GM21423 (cell line): ENCODE results near the gene CAMK1.

Source experiments
- ATAC-seq: cut with Tn5 transposase; IDR thresholded peaks from one replicate; pipeline ENCODE4 v1.9.1; 2021; ENCODE audit warnings: mild to moderate bottlenecking, moderate library complexity; ENCODE audit not compliant: unreplicated experiment

CAMK1 gene

GRCh38 chr3:9793161-9793781, 23.5 kb upstream of the CAMK1 start:
- ATAC-seq: no peak

GRCh38 chr3:9792405-9793160, 22.8 kb upstream of the CAMK1 start, which contains the start of the genes ARPC4 and TADA3:
TSS of gene ARPC4 (plus strand) at chr3:9793082. CDS start at chr3:9793122, 40 bp downstream.
TSS of gene TADA3 (minus strand) at chr3:9792473. CDS start at chr3:9791466, 1,007 bp downstream.
- ATAC-seq: peak; percentile 79

GRCh38 chr3:9791790-9792404, 22.1 kb upstream of the CAMK1 start:
- ATAC-seq: no peak

- no peak for ATAC-seq
Measured at GRCh38 chr3:9791127-9791526, 21.4 kb upstream of the CAMK1 start.

GRCh38 chr3:9787714-9788113, 18.0 kb upstream of the CAMK1 start:
- ATAC-seq: no peak

- no peak for ATAC-seq
Measured at GRCh38 chr3:9786825-9787669, 17.3 kb upstream of the CAMK1 start.

GRCh38 chr3:9786209-9786739, 16.5 kb upstream of the CAMK1 start:
- ATAC-seq: no peak

- ATAC-seq: no peak
Measured at GRCh38 chr3:9785602-9786001, 15.9 kb upstream of the CAMK1 start.

GRCh38 chr3:9784965-9785364, 15.2 kb upstream of the CAMK1 start:
- ATAC-seq: no peak

- no peak for ATAC-seq
Measured at GRCh38 chr3:9783954-9784353, 14.2 kb upstream of the CAMK1 start.

GRCh38 chr3:9782770-9783169, 13.0 kb upstream of the CAMK1 start:
- ATAC-seq: no peak

- no peak for ATAC-seq
Measured at GRCh38 chr3:9781978-9782603, 12.3 kb upstream of the CAMK1 start.

GRCh38 chr3:9781551-9781950, 11.8 kb upstream of the CAMK1 start:
- no peak for ATAC-seq

- no peak for ATAC-seq
Measured at GRCh38 chr3:9780910-9781309, 11.2 kb upstream of the CAMK1 start.

- no peak for ATAC-seq
Measured at GRCh38 chr3:9780458-9780812, 10.7 kb upstream of the CAMK1 start.

GRCh38 chr3:9779721-9780457, 10.1 kb upstream of the CAMK1 start:
- ATAC-seq: peak; percentile 66

GRCh38 chr3:9779075-9779593, 9.4 kb upstream of the CAMK1 start:
- no peak for ATAC-seq

- ATAC-seq: no peak
Measured at GRCh38 chr3:9778143-9779074, 8.7 kb upstream of the CAMK1 start.

GRCh38 chr3:9777694-9778021, 7.9 kb upstream of the CAMK1 start:
- no peak for ATAC-seq
